Esophagus muscularis mucosa (tissue), 4 donors: ENCODE data around the gene DNAH6. TPM values are rescaled to one million over a fixed set of nuclear protein-coding genes. Genes with fewer than 3 reads are reported as not detected.

Experiments
- DNase-seq: peaks from one replicate; pipeline ENCODE4 v3.0.0-alpha.2; 2017; ENCODE audit errors: extremely low spot score
- H3K27ac ChIP-seq, 4 donors: fragments of 200-600 bp; sonication (generic); replicated peaks in 1 of 4; 1 replicate in 3 of 4; 2 replicates in 1 of 4; pipeline ENCODE4 v1.5.1; 2016 to 2019; ENCODE audit warnings: mild to moderate bottlenecking in 1 of 4
- H3K27me3 ChIP-seq, 4 donors: fragments of 200-600 bp; sonication (generic); one replicate each; pipeline versions ENCODE4 v1.5.1 to v1.6.0; 2016 to 2019
- H3K36me3 ChIP-seq, 4 donors: fragments of 200-600 bp; sonication (generic); one replicate each; pipeline ENCODE4 v1.5.1; 2016 to 2019
- H3K4me1 ChIP-seq, 4 donors: fragments of 200-600 bp; sonication (generic); one replicate each; pipeline ENCODE4 v1.5.1; 2016 to 2019
- H3K4me3 ChIP-seq, 4 donors: fragments of 200-600 bp; sonication (generic); 1 replicate in 2 of 4; 2 replicates in 2 of 4; pipeline ENCODE4 v1.5.1; 2016 to 2019; ENCODE audit warnings: mild to moderate bottlenecking in 4 of 4, moderate library complexity in 1 of 4
- H3K9me3 ChIP-seq, 4 donors: fragments of 200-600 bp; sonication (generic); 1 replicate in 3 of 4; 2 replicates in 1 of 4; pipeline ENCODE4 v1.5.1; 2016 to 2019
- CTCF ChIP-seq, 3 experiments: fragments of 200-600 bp in 2 of 3; fragments of 450-650 bp in 1 of 3; sonication (generic) in 2 of 3; IDR thresholded peaks; one replicate each; pipeline ENCODE4 v1.5.1; 2017 to 2019; ENCODE audit warnings: antibody characterized with exemption in 3 of 3, mild to moderate bottlenecking in 2 of 3, moderate library complexity in 1 of 3
- EP300 ChIP-seq: sonication (generic); formaldehyde crosslinking; IDR thresholded peaks from one replicate; pipeline ENCODE4 v1.6.1; 2017; ENCODE audit warnings: antibody characterized with exemption
- POLR2A ChIP-seq: fragments of 450-650 bp; IDR thresholded peaks from one replicate; pipeline ENCODE4 v1.6.1; 2017; ENCODE audit warnings: antibody characterized with exemption, moderate library complexity, mild to moderate bottlenecking, low read depth
- POLR2AphosphoS5 ChIP-seq, 2 donors: sonication (generic); formaldehyde crosslinking; IDR thresholded peaks; one replicate each; pipeline ENCODE4 v1.6.1; 2017; ENCODE audit warnings: antibody characterized with exemption in 2 of 2
- WGBS: methylation state at CpG from one replicate; pipeline ENCODE4 v1.1.5; 2018; 5-methylcytosine and 5-hydroxymethylcytosine counted together
- intact Hi-C: fragments of 100-400 bp; cut with DNase I; formaldehyde crosslinking; loops from one replicate; pipeline ENCODE4 v1.15.1; 2023
- total RNA-seq, 4 donors: library from RNA; depleted of rRNA; stranded (reverse); fragments of >200 nt; gene quantifications; one replicate each; pipeline versions ENCODE4 v1.1.0 to v1.2.1, GENCODE V29; 2016

DNAH6 gene
- total RNA-seq, 4 donors from 2014 or later: 0.11 to 0.42 (median 0.23) TPM

DNA sequence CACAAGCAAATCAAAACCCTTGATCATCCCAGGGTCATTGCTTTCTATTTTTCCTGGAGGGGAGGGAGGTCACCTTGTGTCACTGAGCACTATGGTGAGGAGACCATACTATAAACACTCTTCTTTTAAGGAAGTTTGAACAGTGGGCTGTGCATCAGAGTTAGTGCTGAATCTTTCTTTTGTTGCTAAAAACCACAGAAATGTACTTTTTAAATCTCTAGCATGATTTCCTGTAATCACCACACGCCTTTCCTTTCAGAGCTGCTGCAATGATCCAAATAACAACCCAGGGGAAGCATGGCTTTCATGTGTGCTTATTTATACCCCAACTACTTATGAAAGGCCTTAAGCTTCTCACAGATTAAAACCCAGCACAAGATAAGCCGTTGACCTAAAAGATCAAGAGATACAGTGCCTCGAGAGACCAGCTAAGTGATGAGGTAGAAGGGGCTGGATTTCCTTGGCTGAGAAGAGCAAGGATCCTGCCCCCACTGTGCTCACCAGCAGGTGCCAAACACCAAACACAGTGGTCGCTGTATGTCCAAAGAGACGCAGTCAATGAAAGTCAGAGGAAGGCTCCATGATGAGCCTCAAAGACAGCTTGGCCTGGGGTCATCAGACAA, 329.9 kb downstream of the DNAH6 start:
- TF ChIP-seq EP300 (no peak), POLR2AphosphoS5 (IDR thresholded peaks at IDR 0.05) (no peak), POLR2A (no peak), CTCF (IDR thresholded peaks at IDR 0.05) (no peak)
- Histone ChIP-seq H3K27me3 (no peaks in the 10 kb centered on the region), H3K4me3 (no peak overlapping the region), H3K36me3 (no peaks in the 10 kb centered on the region), H3K27ac (peak overlapping the region in 1 of 4 donors; percentile 15), H3K9me3 (no peaks in the 10 kb centered on the region), H3K4me1 (peaks cover 0 to 7% (median 0%) of the 10 kb centered on the region in 4 donors)
- 56% methylated on average over 5 of the region's 5 CpGs for WGBS
- DNase-seq: no peak
- intact Hi-C loops: no loop called here

- DNase-seq: no peak
- Histone ChIP-seq H3K36me3 (no peaks in the 10 kb centered on the region), H3K27ac (no peak overlapping the region), H3K4me1 (peaks cover 0 to 7% (median 0%) of the 10 kb centered on the region in 4 donors), H3K4me3 (no peak overlapping the region), H3K9me3 (no peaks in the 10 kb centered on the region), H3K27me3 (no peaks in the 10 kb centered on the region)
- intact Hi-C loops: no loop called here
- WGBS: no CpG with 5 or more reads among the region's 2 CpGs
- TF ChIP-seq EP300 (no peak), POLR2AphosphoS5 (IDR thresholded peaks at IDR 0.05) (no peak)
Observed at GRCh38 chr2:84846741-84847142, 330.4 kb downstream of the DNAH6 start.

DNA sequence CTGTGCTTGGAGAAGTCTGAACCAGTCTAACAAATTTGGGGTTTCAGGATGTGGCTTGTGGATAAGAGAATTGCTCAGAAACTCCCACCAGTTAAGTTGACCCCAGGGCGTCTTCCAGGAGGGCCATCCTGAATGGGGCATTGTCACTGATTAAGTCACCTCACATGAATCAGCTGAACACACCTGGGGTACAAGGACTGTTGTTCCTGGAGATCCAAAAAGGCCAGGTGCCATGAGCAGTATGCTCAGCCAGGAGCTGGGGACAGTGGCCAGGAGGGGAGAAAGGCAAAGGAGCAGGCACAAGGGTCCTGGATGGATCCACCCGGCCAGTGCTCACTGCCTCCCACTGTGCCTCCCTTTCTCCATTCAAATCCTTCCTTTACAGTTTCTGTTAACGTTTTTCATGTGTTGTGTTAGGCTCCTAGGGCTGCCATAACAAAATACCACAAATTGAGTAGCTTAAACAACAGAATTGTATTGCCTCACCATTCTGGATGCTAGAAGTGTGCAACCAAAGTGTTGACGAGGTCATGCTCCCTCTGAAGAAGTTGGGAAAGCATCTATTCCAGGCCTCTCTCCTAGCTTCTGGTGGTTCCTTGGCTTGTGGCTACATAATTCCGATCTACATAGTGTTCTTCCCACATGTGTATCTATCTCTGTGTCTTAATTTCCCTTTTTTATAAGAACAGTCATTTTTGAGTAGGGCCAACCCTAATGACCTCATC, 331.2 kb downstream of the DNAH6 start:
- H3K27ac ChIP-seq: no peak overlapping the region
- H3K36me3 ChIP-seq: no peaks in the 10 kb centered on the region
- TF ChIP-seq POLR2AphosphoS5 (IDR thresholded peaks at IDR 0.05) (no peak), POLR2A (no peak), CTCF (IDR thresholded peaks at IDR 0.05) (no peak), EP300 (no peak)
- 83% methylated on average over 5 of the region's 5 CpGs for WGBS
- intact Hi-C loops: no loop called here
- no peak for DNase-seq
- no peaks in the 10 kb centered on the region for H3K9me3 ChIP-seq
- H3K4me3 ChIP-seq: no peak overlapping the region
- peaks cover 0 to 3% (median 0%) of the 10 kb centered on the region in 4 donors for H3K27me3 ChIP-seq
- H3K4me1 ChIP-seq: peaks cover 0 to 7% (median 0%) of the 10 kb centered on the region in 4 donors

DNA sequence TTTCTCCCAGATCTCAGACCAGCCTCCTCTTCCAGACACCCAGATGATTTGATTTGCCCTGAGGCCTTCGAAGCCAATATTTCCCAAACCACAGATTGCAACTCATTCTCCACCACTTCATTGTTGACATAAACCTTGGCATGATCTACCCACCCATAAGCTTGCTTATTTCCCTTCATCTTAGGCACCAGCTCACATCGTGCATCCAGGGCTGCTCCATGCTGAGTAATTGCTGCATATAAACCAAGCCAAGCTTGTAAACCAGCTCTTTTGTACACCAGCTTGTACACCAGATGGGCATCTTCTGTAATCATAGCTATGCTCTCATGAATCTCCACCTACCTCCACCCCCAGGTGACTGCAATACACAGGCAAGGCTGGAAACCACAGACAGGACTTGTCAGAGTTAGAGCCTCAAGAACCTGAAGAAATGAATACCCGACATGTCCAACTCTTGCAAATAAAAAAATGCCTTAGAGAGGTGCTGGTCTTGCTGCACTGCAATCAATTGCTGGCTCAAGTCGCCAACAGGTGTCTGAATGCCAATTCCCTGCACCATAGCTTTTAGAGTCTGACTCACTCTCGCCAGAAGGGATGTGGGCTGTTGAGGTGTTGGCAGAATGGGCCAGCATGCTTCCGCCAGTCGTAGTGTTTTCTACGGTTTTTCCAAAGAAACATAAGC, 333.1 kb downstream of the DNAH6 start:
- intact Hi-C loops: no loop called here
- no peak for DNase-seq
- Histone ChIP-seq H3K27ac (no peak overlapping the region), H3K36me3 (no peaks in the 10 kb centered on the region), H3K27me3 (peaks cover 0 to 4% (median 0%) of the 10 kb centered on the region in 4 donors), H3K4me1 (peaks cover 0 to 7% (median 0%) of the 10 kb centered on the region in 4 donors), H3K9me3 (no peaks in the 10 kb centered on the region), H3K4me3 (no peak overlapping the region)
- TF ChIP-seq EP300 (no peak), POLR2A (no peak), CTCF (IDR thresholded peaks at IDR 0.05) (no peak), POLR2AphosphoS5 (IDR thresholded peaks at IDR 0.05) (no peak)
- WGBS: 80% methylated on average over 8 of the region's 8 CpGs

DNA sequence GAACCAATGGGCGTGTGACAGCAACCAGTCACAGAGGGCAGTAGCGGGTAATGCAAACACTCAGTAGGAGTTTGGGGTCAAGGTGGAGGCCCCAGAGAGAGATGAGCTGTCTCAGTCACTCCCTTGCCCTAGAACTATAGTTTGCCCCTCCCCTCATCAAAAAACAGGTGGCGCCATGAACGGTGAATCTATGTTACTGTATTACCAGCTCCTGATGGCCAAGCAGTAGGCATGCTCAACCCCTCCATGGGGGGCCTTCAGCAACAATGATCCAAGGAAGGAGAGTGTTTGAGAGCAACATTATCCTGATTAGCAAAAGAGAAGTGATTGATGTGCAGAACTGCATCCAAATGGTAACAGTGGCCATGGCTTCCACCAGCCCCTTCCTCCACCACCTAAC, 334.2 kb downstream of the DNAH6 start:
- WGBS: 89% methylated on average over 4 of the region's 4 CpGs
- peaks cover 0 to 7% (median 0%) of the 10 kb centered on the region in 4 donors for H3K4me1 ChIP-seq
- TF ChIP-seq POLR2A (no peak), CTCF (IDR thresholded peaks at IDR 0.05) (no peak), POLR2AphosphoS5 (IDR thresholded peaks at IDR 0.05) (no peak), EP300 (no peak)
- DNase-seq: no peak
- no peak overlapping the region for H3K27ac ChIP-seq
- intact Hi-C loops: no loop called here
- no peaks in the 10 kb centered on the region for H3K9me3 ChIP-seq
- H3K27me3 ChIP-seq: peaks cover 0 to 4% (median 0%) of the 10 kb centered on the region in 4 donors
- H3K4me3 ChIP-seq: no peak overlapping the region
- H3K36me3 ChIP-seq: no peaks in the 10 kb centered on the region
